K562 (cell line): ENCODE results near the gene DAG1. TPM values are rescaled to one million over a fixed set of nuclear protein-coding genes. Genes with fewer than 3 reads are reported as not detected.

ENCODE experiments used
- ATAC-seq: fragments of 200-7000 bp; cut with Tn5 transposase; 3 replicates; pipeline ENCODE4 v1.9.1; 2020; ENCODE audit warnings: moderate library complexity
- BruUV-seq: library from RNA; stranded (reverse); fragments of 400-500 nt; replicated peaks from 2 replicates; lab custom pipeline; 2021; lab: Mats Ljungman, UMichigan
- CTCF ChIA-PET: fragments of 300-600 bp; formaldehyde crosslinking; extraction: SDS; loops from one replicate; lab custom pipeline; 2021; ENCODE audit warnings: low intra/inter-chr PET ratio; lab: Yijun Ruan, JAX
- POLR2A ChIA-PET: fragments of 300-600, 350-650 bp; sonication (Branson Sonifier 250); formaldehyde crosslinking; extraction: SDS; loops from one replicate; lab custom pipeline; 2021; ENCODE audit warnings: antibody characterized with exemption, inconsistent platforms; lab: Yijun Ruan, JAX
- DNase-seq, 4 experiments: peaks; one replicate each; pipeline versions ENCODE4 v3.0.0 to v3.0.0-alpha.2; 2011 to 2018; ENCODE audit warnings: low spot score in 3 of 4, mixed read lengths in 3 of 4; ENCODE audit errors: extremely low read depth in 1 of 4
- FAIRE-seq: peaks from 2 replicates; lab custom pipeline; 2011; peaks lifted over from hg19 to GRCh38; lab: Jason Lieb, UNC
- H2AFZ ChIP-seq: 2 replicates; pipeline ENCODE4 v1.6.0; 2011; ENCODE audit warnings: low read depth, low read length, control low read depth, inconsistent platforms
- H3K27ac ChIP-seq: fragments of 200-600 bp; 3 replicates; pipeline ENCODE4 v1.8.0; 2011; ENCODE audit warnings: low read depth, mild to moderate bottlenecking, control low read depth, inconsistent platforms, low read length, moderate library complexity, mixed read lengths; ENCODE audit errors: extremely low read depth
- H3K27me3 ChIP-seq, 2 experiments: fragments of 300-600 bp in 1 of 2; 2 replicates in 1 of 2; 3 replicates in 1 of 2; pipeline versions ENCODE4 v1.6.0 to v1.8.0; 2011; ENCODE audit warnings: inconsistent platforms in 2 of 2, low read length in 2 of 2, mild to moderate bottlenecking in 1 of 2, mixed read lengths in 1 of 2, moderate library complexity in 1 of 2; ENCODE audit not compliant: control insufficient read depth in 2 of 2, insufficient read depth in 2 of 2
- H3K36me3 ChIP-seq: fragments of 300-600 bp; 3 replicates; pipeline ENCODE4 v1.8.0; 2011; ENCODE audit warnings: mild to moderate bottlenecking, low read length, inconsistent platforms; ENCODE audit not compliant: control insufficient read depth, insufficient read depth
- H3K4me1 ChIP-seq, 2 experiments: fragments of 200-600 bp in 1 of 2; replicated peaks in 1 of 2; 2 replicates in 1 of 2; 3 replicates in 1 of 2; pipeline versions ENCODE4 v1.5.1 to v1.8.0; 2011; ENCODE audit warnings: inconsistent platforms in 2 of 2, low read length in 2 of 2, mild to moderate bottlenecking in 1 of 2, mixed read lengths in 1 of 2, moderate library complexity in 1 of 2; ENCODE audit not compliant: control insufficient read depth in 2 of 2, insufficient read depth in 2 of 2
- H3K4me2 ChIP-seq: 2 replicates; pipeline ENCODE4 v1.6.1; 2011; ENCODE audit warnings: low read length, control low read depth, inconsistent platforms, mixed read lengths; ENCODE audit not compliant: insufficient read depth
- H3K4me3 ChIP-seq: fragments of 200-600 bp; sonication (generic), shearing (Covaris generic); 2 replicates; pipeline ENCODE4 v1.5.1; 2016; ENCODE audit warnings: control low read depth, inconsistent platforms
- H3K79me2 ChIP-seq: fragments of 200-600 bp; 3 replicates; pipeline ENCODE4 v1.8.0; 2011; ENCODE audit warnings: low read length, inconsistent platforms; ENCODE audit not compliant: control insufficient read depth, insufficient read depth
- H3K9ac ChIP-seq, 2 experiments: 2 replicates each; pipeline versions ENCODE4 v1.6.0 to v1.6.1; 2011; ENCODE audit warnings: low read depth in 2 of 2, low read length in 2 of 2, control low read depth in 1 of 2, inconsistent platforms in 1 of 2, mild to moderate bottlenecking in 1 of 2, mixed read lengths in 1 of 2; ENCODE audit not compliant: insufficient read depth in 1 of 2
- H3K9me1 ChIP-seq: one replicate; pipeline ENCODE4 v1.6.0; 2011; ENCODE audit warnings: inconsistent platforms, mild to moderate bottlenecking, low read length, moderate library complexity; ENCODE audit not compliant: control insufficient read depth, insufficient read depth
- H3K9me3 ChIP-seq: replicated peaks from 2 replicates; pipeline ENCODE4 v1.5.1; 2011; ENCODE audit warnings: low read depth, low read length, inconsistent platforms; ENCODE audit not compliant: control insufficient read depth, insufficient read depth
- H4K20me1 ChIP-seq: replicated peaks from 2 replicates; pipeline ENCODE4 v1.6.1; 2011; ENCODE audit warnings: low read length, inconsistent platforms, mixed read lengths; ENCODE audit not compliant: control insufficient read depth, insufficient read depth
- FOXP1 ChIP-seq: sonication (generic); formaldehyde crosslinking; IDR thresholded peaks from 2 replicates; pipeline ENCODE4 v1.8.0; 2022; ENCODE audit warnings: mild to moderate bottlenecking, missing genetic modification reagents
- HNRNPUL1 ChIP-seq: fragments of 200-400 bp; formaldehyde crosslinking; IDR thresholded peaks from 2 replicates; pipeline ENCODE4 v1.6.1; 2017; ENCODE audit warnings: low read length
- TRIM28 ChIP-seq: fragments of 450-650 bp; IDR thresholded peaks from 2 replicates; pipeline ENCODE4 v1.6.1; 2017
- ZFP30 ChIP-seq: fragments of 250-450 bp; sonication (Bioruptor Pico); IDR thresholded peaks from 2 replicates; pipeline ENCODE4 v1.8.0; 2022; ENCODE audit warnings: moderate library complexity, mild to moderate bottlenecking, inconsistent platforms, borderline replicate concordance
- ZFP91 ChIP-seq: sonication (generic); formaldehyde crosslinking; IDR thresholded peaks from 2 replicates; pipeline ENCODE4 v1.8.0; 2022; ENCODE audit warnings: mild to moderate bottlenecking, missing genetic modification reagents
- ZNF121 ChIP-seq: sonication (generic); formaldehyde crosslinking; conservative IDR thresholded peaks from 2 replicates; pipeline ENCODE4 v1.8.0; 2022; ENCODE audit warnings: missing genetic modification reagents
- ZNF644 ChIP-seq: fragments of 200-800 bp; sonication (Bioruptor generic); IDR thresholded peaks from 2 replicates; pipeline ENCODE4 v1.6.1; 2016; ENCODE audit warnings: low read depth, missing genetic modification characterization, missing compliant biosample characterization
- WGBS: fragments of 100-300 bp; shearing (Covaris generic); methylation state at CpG from one replicate; pipeline ENCODE4 v1.1.6; 2016; ENCODE audit warnings: low coverage, mixed read lengths; ENCODE audit not compliant: insufficient coverage; ENCODE audit errors: missing lambda C conversion rate; 5-methylcytosine and 5-hydroxymethylcytosine counted together
- in situ Hi-C: fragments of 300-500 bp; cut with MboI; formaldehyde crosslinking; loops from 4 replicates; pipeline ENCODE4 v1.15.0; 2018; ENCODE audit warnings: inconsistent platforms, mixed read lengths
- intact Hi-C: fragments of 100-400 bp; cut with micrococcal nuclease; formaldehyde crosslinking; loops from 2 replicates; pipeline ENCODE4 v1.14.2; 2022
- polyA plus RNA-seq, 8 experiments: library from polyadenylated mRNA; depleted of rRNA in 4 of 8; stranded (reverse) in 5 of 8; unstranded in 3 of 8; fragments of >200 nt; fragmentation: Nextera tagmentation in 2 of 8; fragmentation: Illumina TruSeq in 1 of 8; extraction: Ambion mirVana in 2 of 8; extraction: Trizol in 1 of 8; gene quantifications; 2 replicates each; pipeline versions ENCODE4 v1.2.1 to v1.2.3, GENCODE V29; 2011 to 2014; ENCODE audit warnings: inconsistent platforms in 1 of 8, missing spikeins in 1 of 8
- total RNA-seq, 7 experiments: library from RNA; depleted of rRNA in 6 of 7; stranded (reverse); fragments of >200 nt in 6 of 7; fragmentation: Illumina TruSeq in 2 of 7; extraction: Trizol in 2 of 7; gene quantifications; 2 replicates each; pipeline versions ENCODE4 v1.2.1 to v1.2.3, GENCODE V29; 2011 to 2021; ENCODE audit warnings: low replicate concordance in 1 of 7
- TF ChIP-seq, protein P1 (sequence below): fragments of 250-450 bp; sonication (Bioruptor Pico); IDR thresholded peaks from 2 replicates; pipeline ENCODE4 v1.4.0; 2020; ENCODE audit warnings: mild to moderate bottlenecking, moderate library complexity

The DAG1 gene
- total and polyA plus RNA-seq, 9 of the 15 experiments (the other 6 are each of a cell fraction or from before 2014, with no cell fraction given) = 0.29 to 19.6 (median 8.2) TPM

DNA sequence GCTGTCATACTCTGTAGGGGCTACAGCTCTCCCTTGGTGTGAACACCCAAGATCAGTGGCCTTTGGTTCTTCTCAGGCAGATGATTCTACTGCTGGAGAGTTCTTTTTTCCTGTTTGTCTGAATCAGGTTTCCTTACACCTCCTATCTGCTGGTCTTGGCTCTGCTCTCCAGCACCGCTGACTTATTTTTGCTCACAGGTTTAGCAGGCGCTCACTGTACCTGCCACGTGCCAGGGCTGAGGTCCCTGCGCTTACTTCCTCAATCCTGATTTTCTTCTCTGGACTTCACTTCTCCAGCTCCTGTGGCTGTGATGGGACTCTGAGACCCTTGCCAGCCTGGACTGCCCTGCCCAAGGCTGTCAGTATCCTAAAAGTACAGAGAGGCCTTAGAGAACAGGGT lies 93.7 kb downstream of the DAG1 start (continued):
- TF ChIP-seq ZFP30 (no peak), ZNF644 (no peak), FOXP1 (CRISPR knock-in tag) (no peak)
- TF ChIP-seq, all 486 proteins: peak for 0

DNA sequence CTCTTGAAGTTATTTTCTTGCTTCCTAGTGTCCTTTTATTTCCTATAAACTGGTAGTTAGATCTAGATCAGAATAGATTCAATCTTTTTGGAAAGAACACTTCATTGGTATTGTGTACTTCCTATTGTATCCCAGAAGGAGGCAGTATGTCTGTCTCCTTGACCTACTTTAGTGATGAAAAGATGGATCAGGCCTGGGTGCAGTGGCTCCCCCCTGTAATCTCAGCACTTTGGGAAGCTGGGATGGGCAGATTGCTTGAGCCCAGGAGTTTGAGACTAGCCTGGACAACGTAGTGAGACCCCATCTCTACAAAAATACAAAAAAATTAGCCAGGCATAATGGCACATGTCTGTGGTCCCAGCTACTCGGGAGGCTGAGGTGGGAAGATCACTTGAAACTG lies 96.2 kb downstream of the DAG1 start:
- ATAC-seq (peak; percentile 44; the same call in 1 of the 3 replicates), FAIRE-seq (peak; percentile 19), DNase-seq (peak in 1 of 4 experiments; percentile 23)
- Histone ChIP-seq H2AFZ (no peak overlapping the region), H3K27me3 (no peaks in the 10 kb centered on the region), H3K9me3 (no peaks in the 10 kb centered on the region), H3K4me2 (no peak overlapping the region), H3K36me3 (no peaks in the 10 kb centered on the region), H3K4me1 (no peaks in the 10 kb centered on the region), H3K79me2 (no peaks in the 10 kb centered on the region), H3K9ac (no peak overlapping the region), H3K4me3 (no peak overlapping the region), H3K9me1 (no peaks in the 10 kb centered on the region), H3K27ac (no peak overlapping the region), H4K20me1 (no peaks in the 10 kb centered on the region)
- no TSS peak for BruUV-seq
- intact Hi-C loops (loop anchor here (5.0 kb wide), 1 partner anchor 106 kb away; the partner anchor contains the start of gene APEH), in situ Hi-C loops (loop anchor here (10.0 kb wide), 1 partner anchor 98 kb away; no protein-coding TSS in a partner anchor)
- 30% methylated on average over 2 of the region's 2 CpGs for WGBS
- CTCF ChIA-PET = interaction anchor here (0.7 kb wide), 1 partner anchor 19 kb away, joined by 3 read pairs; no protein-coding TSS in a partner anchor
- POLR2A ChIA-PET = no interaction called here
- TF ChIP-seq, protein P1, sequence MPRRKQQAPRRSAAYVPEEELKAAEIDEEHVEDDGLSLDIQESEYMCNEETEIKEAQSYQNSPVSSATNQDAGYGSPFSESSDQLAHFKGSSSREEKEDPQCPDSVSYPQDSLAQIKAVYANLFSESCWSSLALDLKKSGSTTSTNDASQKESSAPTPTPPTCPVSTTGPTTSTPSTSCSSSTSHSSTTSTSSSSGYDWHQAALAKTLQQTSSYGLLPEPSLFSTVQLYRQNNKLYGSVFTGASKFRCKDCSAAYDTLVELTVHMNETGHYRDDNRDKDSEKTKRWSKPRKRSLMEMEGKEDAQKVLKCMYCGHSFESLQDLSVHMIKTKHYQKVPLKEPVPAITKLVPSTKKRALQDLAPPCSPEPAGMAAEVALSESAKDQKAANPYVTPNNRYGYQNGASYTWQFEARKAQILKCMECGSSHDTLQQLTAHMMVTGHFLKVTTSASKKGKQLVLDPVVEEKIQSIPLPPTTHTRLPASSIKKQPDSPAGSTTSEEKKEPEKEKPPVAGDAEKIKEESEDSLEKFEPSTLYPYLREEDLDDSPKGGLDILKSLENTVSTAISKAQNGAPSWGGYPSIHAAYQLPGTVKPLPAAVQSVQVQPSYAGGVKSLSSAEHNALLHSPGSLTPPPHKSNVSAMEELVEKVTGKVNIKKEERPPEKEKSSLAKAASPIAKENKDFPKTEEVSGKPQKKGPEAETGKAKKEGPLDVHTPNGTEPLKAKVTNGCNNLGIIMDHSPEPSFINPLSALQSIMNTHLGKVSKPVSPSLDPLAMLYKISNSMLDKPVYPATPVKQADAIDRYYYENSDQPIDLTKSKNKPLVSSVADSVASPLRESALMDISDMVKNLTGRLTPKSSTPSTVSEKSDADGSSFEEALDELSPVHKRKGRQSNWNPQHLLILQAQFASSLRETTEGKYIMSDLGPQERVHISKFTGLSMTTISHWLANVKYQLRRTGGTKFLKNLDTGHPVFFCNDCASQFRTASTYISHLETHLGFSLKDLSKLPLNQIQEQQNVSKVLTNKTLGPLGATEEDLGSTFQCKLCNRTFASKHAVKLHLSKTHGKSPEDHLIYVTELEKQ (CRISPR knock-in tag) = no peak
- no peak for TF ChIP-seq ZFP91 (CRISPR knock-in tag)
- TF ChIP-seq HNRNPUL1 = no peak
- TF ChIP-seq ZNF121 (CRISPR knock-in tag) = peak; percentile 70
- TF ChIP-seq TRIM28 = no peak
